Activated CD8-positive, alpha-beta memory T cell treated with anti-CD3 and anti-CD28 coated beads, Interleukin-2, amount 50 U/mL, for 4 hours (primary cell): Measurements from ENCODE around the gene RUFY1.

Source experiments
- DNase-seq: peaks from one replicate; pipeline ENCODE4 v3.0.0-alpha.2; 2020

Gene RUFY1

GRCh38 chr5:179605026-179605833, 54.9 kb downstream of the RUFY1 start:
- DNase-seq = no peak

DNA sequence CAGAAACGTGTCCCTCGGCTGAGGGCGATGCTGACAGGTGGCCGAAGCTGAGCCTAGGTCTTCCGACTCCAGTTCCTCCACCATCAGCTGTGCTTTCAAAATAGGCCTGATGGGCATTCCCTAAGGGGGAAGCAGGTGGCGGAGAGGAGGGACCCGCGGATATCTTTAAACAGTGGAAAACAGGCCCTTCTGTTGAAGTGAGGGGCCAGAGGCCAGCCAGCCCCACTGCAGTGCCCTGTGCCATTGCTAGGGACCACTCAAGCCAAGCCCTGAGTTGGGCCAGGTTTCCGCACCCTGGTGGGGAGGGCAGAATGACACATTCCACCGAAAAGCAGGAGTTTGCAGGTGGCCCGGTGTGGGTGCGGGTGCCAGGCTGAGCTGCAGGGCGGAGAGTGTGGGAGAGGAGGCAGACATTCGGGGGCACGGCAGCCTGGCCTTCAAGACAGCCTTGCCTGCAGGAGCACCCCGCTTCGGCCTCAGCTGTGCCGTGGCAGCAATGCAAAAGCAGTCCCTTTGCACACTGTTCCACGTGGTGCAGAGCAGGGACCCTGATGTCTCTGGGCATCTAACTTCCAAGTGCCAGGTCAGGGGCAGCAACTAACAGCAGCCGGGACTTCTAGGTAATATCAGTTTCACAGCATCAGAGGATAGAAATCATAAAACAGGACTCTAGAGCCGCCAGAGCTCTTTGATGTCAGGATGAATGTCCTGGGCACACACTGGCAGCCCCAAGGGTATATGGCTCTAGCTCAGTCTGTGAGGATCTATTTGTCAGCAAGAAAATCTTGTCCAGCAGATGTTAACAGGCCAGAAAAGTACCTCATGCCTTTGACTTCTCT, 55.9 kb downstream of the RUFY1 start:
- DNase-seq = no peak

GRCh38 chr5:179606910-179607159, 56.5 kb downstream of the RUFY1 start:
- no peak for DNase-seq

DNA sequence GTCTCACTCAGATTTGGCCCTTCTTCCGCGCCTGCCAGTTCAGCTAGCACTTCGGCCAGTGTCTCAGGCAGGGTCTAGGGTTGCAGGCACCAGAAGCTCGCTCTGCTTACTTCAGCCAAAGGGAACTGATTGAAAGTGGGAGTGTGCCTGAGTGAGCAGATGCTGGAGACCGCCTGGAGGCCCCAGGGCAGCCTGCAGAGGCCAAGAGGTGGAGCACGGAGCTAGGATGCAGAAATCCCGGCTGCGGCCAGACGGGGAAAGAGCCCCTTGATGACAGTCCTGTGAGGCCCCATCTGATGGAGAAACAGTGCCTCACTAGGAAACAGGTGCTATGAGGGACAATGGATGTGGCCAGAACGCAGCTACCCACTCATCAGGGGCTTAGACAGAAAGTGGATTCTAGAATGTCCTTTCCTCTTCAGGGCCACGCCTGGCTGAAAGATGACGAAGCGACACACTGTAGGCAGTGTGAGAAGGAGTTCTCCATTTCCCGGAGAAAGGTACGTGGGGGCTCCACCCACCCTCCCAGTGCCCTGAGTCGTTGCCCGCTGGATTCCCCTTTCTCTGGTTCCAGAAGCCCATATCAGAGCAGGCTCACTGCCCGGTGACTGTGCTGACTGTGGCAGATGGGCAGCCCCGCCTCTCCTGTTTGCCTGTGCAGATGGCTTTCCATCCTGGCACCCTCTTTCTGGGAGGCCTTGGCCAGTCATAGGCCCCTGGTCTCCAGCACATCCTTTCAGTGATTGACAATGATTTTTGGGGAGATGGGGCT, 57.0 kb downstream of the RUFY1 start:
- no peak for DNase-seq

GRCh38 chr5:179608131-179608581, 57.8 kb downstream of the RUFY1 start:
- DNase-seq = no peak

DNA sequence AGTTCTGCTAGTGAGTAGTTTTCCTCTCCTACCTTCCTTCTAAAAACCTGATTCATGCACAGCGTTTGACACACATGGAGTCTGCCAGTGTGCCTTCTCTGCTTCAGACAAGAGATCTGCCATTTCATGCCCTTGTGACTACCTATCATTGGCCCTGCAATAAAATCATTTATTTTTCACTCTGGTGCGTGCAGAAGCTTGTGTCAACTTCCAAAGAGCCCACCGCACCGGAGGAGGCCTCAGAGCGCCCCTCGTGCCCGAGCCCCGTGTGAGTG, 59.4 kb downstream of the RUFY1 start:
- DNase-seq = no peak

GRCh38 chr5:179610109-179610902, 60.0 kb downstream of the RUFY1 start:
- DNase-seq = no peak

GRCh38 chr5:179610903-179611265, 60.5 kb downstream of the RUFY1 start:
- DNase-seq = no peak

DNA sequence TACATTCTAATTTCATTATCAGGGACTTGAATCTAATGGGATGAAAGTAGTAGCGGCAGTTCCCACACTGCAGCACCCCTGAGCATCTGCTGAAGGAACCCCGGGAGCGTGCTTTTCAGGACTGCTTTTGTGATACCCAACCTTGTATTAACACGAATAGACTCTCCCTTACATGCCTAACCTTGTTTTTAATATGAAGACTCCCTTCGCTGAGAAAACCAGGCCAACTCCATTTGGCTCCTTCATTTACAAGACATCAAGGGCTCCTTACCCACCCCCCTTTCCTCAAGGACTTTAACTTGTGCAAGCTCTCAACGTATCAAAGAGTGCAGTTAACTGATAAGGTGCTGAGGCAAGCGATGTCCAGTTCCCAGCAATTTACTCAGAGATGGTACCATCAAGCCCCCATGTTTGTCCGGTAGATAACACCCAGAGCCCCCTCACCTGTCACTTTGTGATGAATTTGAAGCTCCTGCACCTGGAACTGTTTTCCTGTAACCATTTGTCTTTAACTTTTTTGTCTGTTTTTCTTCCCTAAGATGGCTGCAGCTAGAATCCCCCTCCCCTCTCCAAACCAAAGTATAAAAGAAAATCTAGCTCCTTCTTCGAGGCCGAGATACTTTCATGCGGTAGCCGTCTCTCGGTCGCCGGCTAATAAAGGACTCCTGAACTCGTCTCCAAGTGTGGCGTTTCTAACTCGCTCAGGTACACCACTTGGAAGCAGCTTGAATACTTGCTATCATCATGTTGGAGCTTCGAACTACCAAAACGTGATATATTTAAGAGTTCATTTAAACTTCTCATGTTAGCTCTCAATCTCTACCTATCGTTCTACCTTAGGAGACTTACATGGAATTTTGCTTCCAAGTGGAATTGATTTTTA, 62.5 kb downstream of the RUFY1 start:
- DNase-seq = no peak

DNA sequence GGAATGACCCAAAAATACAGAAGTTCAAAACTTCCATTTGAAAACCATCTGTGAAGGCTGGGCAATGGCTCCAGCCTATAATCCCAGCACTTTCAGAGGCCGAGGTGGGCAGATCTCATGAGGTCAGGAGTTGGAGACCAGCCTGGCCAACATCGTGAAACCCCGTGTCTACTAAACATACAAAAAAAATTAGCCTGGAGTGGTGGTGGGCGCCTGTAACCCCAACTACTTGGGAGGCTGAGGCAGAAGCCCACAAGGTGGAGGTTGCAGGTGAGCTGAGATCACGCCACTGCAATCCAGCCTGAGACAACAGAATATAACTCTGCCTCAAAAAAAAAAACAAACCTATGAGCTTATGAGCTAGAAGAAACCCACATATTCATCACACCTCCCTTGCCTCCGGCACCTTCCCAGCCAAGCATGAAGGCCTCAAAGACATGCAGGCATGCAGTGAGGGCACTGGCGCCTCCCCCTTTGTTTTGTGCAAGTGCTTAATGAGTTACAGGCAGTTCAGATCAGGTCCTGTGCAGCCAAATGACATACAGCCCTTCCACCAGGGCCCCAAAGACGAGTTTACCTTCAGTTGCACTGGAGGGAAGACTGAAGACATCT, 63.2 kb downstream of the RUFY1 start:
- no peak for DNase-seq

- no peak for DNase-seq
Observed at GRCh38 chr5:179614745-179615144, 64.4 kb downstream of the RUFY1 start.

DNA sequence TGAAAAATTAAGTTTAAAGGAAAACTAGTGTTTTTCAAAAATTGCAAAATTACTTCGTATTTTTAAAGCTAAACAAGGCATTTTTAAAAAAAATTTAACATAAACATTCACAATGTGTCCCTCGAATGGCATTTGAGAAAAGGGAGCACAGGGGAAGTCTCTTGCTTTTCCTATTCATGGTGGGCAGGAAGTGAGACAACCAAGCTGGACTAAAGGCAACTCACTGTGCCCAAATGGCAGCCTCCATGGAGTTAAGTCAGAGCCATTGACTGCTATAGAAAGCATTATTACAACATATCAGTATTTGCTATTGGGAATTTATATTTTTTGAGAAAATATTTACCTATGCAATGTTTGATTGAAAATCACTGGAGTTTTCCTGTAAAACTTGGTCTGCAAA, 64.8 kb downstream of the RUFY1 start:
- DNase-seq = no peak

DNA sequence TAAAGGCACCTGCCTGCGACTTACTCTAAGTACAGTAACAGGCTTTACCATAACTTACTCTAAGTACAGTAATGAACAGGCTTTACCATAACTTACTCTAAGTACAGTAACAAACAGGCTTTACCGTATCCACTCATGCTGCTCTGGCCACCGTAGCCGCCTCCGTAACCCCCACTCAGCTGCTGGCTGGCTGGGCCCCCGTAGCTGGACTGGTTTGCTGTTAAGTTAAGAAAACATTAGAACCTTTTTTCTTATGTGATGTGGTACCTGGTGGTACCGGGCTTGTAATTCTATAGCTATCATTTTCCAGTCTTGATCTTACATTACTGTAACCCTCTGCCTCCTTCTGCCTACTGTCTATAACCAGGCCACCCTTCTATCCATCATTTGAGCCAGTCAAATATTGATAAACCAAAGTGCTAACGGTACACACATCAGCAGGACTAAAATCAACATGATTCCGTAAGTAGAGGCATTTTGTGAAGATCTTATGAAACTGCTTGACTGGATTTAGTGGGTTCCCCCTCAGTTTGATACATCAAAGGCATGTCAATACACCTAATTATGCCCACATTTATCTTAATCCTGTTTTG, 65.7 kb downstream of the RUFY1 start:
- DNase-seq = no peak

DNA sequence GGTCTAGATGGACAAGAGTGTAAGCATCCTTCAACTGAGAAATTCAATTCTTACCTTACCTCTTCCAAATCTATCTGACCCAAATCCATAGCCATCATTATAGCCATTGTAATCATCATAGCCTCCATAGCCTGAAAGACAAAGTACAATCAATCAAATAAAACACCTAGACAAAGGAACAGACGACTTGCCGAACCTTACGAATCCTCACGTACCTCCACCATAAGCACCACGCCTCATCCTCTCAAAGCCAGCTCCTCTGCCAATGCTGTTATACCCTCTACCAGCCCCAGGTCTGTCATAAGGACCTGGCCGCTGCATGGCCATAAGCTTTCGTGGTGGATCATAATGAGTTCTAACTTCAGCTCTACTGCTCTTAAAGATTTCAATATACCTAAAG, 67.6 kb downstream of the RUFY1 start:
- DNase-seq = no peak

DNA sequence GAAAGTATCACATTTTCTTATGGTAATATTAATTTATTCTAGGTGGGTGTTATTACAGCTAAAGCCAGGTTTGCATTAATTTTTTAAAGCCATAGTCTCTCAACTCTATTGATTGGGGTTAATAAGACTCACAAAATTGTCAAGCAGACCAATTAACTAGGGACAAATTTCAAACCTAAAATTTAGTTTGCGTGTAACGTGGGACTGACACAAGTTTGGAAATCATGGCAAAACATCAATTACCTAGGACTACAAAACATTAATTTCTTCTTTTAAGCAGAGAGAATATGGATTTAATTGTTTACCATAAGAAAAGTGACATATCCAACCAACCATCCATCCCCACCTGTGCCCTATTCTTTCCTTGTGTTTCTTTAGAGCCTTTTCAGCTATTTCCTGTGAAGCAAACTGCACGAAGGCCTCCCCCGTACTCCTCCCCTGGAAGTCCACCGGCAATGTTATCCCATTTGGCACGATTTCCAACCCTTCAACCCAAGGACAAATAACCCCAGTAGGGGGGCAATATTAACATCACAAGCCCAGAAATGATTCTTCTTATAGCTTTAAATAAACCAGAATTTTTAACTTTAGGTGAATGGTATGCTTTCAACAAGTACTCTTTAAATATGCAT, 68.7 kb downstream of the RUFY1 start:
- no peak for DNase-seq

GRCh38 chr5:179619776-179620175, 69.4 kb downstream of the RUFY1 start:
- DNase-seq = no peak

DNA sequence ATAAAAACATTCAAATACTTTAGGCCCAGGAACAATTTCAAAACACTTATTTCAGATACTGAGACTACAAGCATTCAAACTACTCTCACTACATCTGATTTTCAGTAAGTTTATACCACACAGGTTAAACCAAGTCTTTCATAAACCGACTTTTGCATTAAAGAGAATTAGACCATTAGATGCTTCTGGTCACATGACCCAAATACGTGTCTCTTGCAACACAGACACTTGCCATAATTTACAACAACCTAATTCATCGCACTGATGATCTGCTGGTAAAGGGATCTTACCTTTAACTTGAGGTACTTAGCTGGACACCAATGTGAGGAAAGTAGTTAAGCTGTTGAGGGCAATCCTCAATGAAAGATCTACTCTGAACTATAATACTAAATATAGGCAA, 69.9 kb downstream of the RUFY1 start:
- DNase-seq = no peak

DNA sequence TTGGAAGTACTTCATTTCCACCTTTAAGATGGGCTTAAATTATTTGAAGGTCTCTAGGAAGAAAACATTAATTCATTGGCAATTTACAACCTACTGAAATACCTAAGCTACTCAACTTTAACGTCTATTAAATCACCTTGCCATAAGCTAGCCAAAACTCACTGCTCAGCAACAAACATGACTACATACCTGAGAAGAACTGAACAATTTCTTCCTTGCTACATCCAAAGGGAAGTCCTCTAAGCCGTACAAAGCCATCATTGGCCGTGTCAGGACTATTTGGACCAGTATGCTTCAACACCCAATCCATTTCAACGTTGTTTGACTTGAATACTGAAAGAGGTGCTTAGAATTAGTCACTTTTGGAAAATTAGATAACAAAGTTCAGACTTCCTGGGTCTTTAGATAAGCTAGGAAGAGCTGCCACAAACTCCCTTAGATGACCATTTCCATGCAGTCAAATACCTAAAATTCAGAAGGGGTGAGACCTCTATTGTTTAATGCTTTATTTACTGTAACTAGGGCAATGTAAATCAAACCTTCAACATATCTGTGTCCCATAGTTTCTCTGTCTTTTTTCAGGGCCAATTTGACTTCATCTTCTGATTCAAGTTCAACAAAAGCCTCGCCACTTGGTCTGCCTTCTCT, 70.5 kb downstream of the RUFY1 start:
- DNase-seq = no peak

- DNase-seq = no peak
Observed at GRCh38 chr5:179621551-179622214, 71.3 kb downstream of the RUFY1 start.
